Occipital lobe (tissue), 2 donors: ENCODE data around the gene SAYSD1. TPM values are rescaled to one million over a fixed set of nuclear protein-coding genes. Genes with fewer than 3 reads are reported as not detected.
"Not testable (repeated sequence)": the region's sequence is repeated elsewhere in the genome, so short reads cannot be mapped to it uniquely, and the experiment has no call there.

Source experiments
- DNase-seq: peaks from one replicate; lab custom pipeline; 2025; lab: John Stamatoyannopoulos, UW
- total RNA-seq: library from RNA; depleted of rRNA; stranded (reverse); fragments of >200 nt; gene quantifications from one replicate; pipeline ENCODE4 v1.2.3, GENCODE V29; 2014

SAYSD1 gene, protein sequence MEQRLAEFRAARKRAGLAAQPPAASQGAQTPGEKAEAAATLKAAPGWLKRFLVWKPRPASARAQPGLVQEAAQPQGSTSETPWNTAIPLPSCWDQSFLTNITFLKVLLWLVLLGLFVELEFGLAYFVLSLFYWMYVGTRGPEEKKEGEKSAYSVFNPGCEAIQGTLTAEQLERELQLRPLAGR
- total RNA-seq, result 31.2 TPM

GRCh38 chr6:39114704-39115599, at the start of gene SAYSD1:
Gene SAYSD1, minus strand, starts transcription at chr6:39115186. Its CDS starts 97 bp downstream, at chr6:39115089.
- DNase-seq, result peak; percentile 81

DNA sequence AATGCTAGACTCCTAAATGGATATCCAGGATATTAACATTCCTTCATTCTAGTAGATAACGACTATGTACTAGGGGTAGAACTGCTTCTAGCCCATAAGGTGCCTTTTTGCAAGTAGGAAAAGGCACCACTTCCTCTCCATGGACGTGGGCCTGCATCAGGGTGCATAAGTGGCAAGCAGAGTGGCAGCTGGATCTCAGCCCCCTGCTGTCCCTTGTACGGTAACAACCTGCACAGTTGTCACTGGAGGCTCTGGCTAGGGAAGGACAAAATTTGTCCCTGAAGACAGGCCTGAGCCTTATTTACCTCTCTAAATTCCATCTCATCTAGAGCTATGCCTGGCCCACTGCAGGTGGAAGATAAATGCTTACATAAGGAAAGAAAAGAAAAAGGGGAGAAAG, 42.5 kb upstream of the SAYSD1 start:
- DNase-seq, result no peak

GRCh38 chr6:39156801-39157200, 41.8 kb upstream of the SAYSD1 start:
- DNase-seq, result no peak

DNA sequence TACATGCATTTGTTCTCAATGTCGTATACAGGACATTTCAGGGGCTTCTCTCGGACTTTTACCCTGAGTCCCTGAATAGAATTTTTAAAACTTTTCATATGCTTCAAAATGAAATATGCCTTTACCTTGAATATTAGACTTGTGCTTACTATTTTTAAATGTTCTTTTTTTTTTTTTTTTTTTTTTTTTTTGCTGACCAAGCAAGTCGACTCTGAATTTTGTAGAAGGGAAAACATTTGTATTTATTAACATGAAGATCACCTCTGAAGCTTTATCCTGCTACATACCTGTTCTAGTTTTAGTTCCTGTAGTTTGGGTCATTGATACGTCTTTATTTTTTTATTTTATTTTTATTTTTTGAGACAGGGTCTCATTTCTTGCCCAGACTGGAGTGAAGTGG, 39.7 kb upstream of the SAYSD1 start:
- no peak for DNase-seq

- no peak for DNase-seq
Measured at GRCh38 chr6:39153766-39154397, 38.9 kb upstream of the SAYSD1 start.

DNA sequence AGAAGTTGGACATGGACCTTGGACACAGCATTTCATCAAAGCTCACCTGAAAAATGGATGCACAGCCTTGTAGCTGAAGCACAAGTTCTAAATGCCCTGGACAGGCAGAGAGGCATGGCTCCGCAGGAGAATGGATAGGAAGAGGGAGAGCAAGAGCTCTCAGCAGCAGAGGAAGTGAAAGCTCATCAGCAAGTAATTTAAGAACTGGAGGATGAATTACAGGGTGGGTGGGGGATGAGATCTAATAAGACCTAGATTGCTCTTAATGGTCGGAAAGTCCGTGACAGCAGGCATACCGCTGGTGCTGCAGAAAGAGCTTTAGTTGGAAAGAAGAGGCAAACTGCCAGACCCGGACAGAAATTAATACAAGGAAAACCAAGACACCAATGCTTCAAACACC, 37.3 kb upstream of the SAYSD1 start:
- no peak for DNase-seq

- DNase-seq, result no peak
Measured at GRCh38 chr6:39151211-39151610, 36.2 kb upstream of the SAYSD1 start.

DNA sequence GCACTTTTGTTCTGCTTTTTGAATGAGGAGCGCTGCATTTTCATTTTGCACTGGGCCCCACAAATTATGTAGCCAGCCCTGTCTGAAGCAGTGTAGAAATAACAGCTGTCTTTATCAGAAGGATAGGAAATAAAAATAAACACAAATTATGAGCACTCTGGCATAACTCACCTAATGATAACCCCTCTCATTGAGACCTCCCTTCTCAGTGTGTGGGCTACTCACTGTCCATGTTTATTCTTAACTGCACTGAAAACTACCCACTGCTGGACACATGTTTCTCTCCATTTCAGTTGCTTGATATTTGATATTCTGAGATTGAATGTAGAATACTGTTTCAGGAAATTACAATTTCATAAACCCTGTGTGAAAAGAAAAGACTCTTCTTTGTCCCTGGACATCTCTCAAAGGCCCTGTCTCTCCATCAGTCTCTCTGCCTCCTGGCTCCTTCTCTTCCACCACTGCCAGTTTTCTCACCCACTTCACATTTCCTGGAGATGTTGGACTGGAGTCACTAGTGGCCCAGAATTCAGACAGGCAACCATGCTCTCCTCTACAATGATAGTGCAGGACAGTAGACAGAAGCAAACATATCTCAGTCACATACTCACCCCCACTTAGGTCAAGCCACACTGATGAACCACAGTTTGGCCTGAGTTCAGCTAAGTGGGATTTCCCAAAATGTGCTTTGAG, 29.6 kb upstream of the SAYSD1 start:
- no peak for DNase-seq

- no peak for DNase-seq
Measured at GRCh38 chr6:39143238-39143930, 28.4 kb upstream of the SAYSD1 start.

DNA sequence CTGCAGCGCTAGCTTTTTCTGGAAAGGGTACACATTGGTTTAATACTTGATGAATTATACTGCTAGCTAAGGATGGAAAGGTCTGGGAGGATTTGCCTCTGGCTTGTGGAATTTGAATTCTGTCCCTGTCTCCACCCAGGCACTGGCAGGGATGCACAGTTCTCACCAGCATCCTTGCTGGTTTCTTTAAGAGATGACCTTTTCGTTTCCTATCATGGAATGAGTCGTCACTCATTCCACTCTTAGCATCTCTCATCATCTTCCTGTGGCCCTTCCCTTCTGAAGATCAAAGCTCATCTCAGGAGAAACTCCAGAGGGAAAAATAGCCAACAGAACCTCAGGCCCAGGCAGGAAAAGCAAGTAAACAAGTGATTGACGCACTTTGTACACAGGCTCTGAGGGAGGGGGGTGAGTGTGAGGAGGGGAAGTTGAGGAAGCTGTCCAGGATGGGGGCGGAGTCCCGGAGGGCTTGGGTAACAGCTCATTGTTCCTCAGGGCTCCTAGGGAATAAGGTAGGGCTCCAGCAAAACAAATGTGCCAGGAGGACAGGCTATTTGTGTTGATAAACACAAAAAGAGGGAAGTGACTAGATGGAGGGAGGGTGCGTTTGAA, 25.7 kb upstream of the SAYSD1 start:
- no peak for DNase-seq

DNA sequence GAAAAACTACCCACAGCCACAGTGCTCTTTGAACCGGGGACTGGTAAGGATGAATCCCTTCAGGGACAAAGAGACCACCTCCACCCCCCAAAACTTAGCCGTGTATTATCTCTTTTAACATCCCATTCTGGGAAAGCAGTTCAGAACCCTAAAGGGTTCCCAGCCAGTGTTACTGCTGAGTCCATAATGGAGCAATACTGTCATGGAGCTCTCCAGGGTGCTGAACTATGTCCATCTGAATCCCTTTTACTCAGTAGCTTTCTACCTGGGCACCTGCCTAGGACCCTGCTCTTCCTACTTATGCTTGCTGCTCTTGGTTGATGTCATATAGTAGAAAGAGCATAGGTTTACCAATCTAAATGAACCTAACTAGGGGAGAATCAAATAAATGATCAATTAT, 22.3 kb upstream of the SAYSD1 start:
- DNase-seq, result no peak

GRCh38 chr6:39136207-39136606, 21.2 kb upstream of the SAYSD1 start:
- DNase-seq, result not testable (repeated sequence)

- DNase-seq, result not testable (repeated sequence)
Measured at GRCh38 chr6:39134761-39135160, 19.8 kb upstream of the SAYSD1 start.

DNA sequence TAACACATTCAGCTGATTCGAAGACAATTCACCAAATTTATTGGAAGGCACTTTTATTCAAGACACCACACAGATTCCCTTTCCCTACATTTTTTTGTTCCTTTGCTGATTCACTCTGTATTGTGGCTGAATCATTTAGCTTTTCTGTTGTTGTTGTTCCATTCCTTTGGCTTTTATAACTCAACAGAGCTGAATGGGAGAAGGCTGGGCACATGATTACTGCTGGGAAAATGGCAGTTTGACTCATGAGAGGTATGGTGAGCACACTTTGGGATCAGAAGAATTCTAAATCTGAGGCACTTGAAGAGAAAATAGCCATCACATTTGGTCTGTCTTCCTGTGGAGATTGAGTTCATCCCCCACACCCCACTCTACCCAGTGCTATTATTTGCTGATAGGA, 15.7 kb upstream of the SAYSD1 start:
- DNase-seq, result no peak

DNA sequence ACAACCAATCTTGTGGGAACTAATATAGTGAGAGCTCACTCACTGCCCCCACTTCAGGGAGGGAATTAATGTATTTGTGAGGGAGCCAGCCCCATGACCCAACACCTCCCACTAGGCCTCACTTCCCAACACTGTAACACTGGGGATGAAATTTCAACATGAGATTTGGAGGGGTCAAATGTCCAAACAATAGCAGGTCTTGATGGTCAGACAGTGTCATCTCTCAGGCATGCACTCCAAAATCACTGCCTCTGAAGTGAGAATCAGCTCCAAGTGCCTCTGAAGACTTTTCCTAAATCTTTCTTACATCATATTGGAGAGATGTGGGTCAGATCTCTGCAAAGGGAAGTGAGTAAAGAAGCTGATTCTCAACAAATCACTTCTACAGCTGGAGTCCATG, 13.8 kb upstream of the SAYSD1 start:
- no peak for DNase-seq

- DNase-seq, result no peak
Measured at GRCh38 chr6:39128106-39128505, 13.1 kb upstream of the SAYSD1 start.

- no peak for DNase-seq
Measured at GRCh38 chr6:39124114-39124513, 9.1 kb upstream of the SAYSD1 start.

DNA sequence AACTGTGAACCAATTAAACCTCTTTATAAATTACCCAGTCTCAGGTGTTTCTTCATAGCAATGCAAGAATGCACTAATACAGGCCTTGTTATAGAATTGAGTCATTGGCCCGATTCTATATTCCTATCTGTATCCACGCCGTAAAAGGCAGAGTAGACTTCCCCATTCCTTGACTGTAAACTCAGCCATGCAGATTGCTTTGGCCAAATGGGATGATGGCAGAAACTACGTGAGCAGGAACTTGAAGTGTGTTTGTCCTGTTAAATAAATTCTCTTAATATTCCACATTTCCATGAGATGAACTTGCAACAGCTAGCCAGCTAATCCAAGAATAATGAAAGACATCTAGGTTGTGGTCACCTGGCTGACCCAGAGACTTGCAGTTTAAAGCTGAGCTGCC, 3.9 kb upstream of the SAYSD1 start:
- no peak for DNase-seq

- no peak for DNase-seq
Measured at GRCh38 chr6:39114388-39114703, 640 bp downstream of the SAYSD1 start.

DNA sequence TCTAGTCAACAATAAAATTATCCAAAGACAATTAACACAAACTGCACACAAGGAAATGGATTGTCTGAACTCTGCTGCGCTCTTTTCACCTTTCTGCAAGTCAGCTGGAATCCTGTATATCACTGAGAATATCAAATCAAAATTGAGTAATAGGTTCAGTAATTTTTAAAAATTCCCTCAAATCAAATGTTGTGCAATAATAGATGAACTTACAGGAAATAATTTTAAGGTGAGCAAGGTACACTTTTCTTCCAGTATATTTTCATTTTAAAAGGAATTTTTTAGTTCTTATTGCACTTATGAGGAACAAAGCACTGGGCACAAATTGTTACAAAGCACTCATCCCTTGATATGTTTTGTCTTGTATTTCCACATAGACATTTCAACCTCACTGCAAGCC, 1.2 kb downstream of the SAYSD1 start:
- DNase-seq, result no peak

- DNase-seq, result no peak
Measured at GRCh38 chr6:39111280-39111679, 3.7 kb downstream of the SAYSD1 start.
